Activated CD8-positive, alpha-beta T cell treated with anti-CD3 and anti-CD28 coated beads for 36 hours (primary cell): ENCODE data around the gene R3HDM2. TPM values are rescaled to one million over a fixed set of nuclear protein-coding genes. Genes with fewer than 3 reads are reported as not detected.

Experiments
- ATAC-seq: fragments of 200-7000 bp; cut with Tn5 transposase; one replicate; pipeline ENCODE4 v1.10.0; 2021; ENCODE audit warnings: mild to moderate bottlenecking, moderate library complexity
- CTCF ChIA-PET: fragments of 350-600 bp; sonication (Branson Sonifier 250); formaldehyde crosslinking; loops from one replicate; lab custom pipeline; 2021; ENCODE audit warnings: antibody characterized with exemption; lab: Charles Lee
- POLR2A ChIA-PET: fragments of 350-600 bp; sonication (Branson Sonifier 250); formaldehyde crosslinking; loops from one replicate; lab custom pipeline; 2021; ENCODE audit warnings: antibody characterized with exemption; lab: Charles Lee
- DNase-seq: peaks from one replicate; pipeline ENCODE4 v3.0.0-alpha.2; 2020
- H3K27ac Mint-ChIP-seq: one replicate; pipeline ENCODE4 v1.8.0; 2021; ENCODE audit warnings: mild to moderate bottlenecking, mixed read lengths
- H3K27me3 Mint-ChIP-seq: one replicate; pipeline ENCODE4 v1.8.0; 2021; ENCODE audit warnings: mixed read lengths
- H3K36me3 Mint-ChIP-seq: one replicate; pipeline ENCODE4 v1.8.0; 2021; ENCODE audit warnings: low read depth, mixed read lengths
- H3K4me1 Mint-ChIP-seq: one replicate; pipeline ENCODE4 v1.8.0; 2021; ENCODE audit warnings: low read depth, mixed read lengths
- H3K4me3 Mint-ChIP-seq: one replicate; pipeline ENCODE4 v1.8.0; 2021; ENCODE audit warnings: mild to moderate bottlenecking, moderate library complexity, mixed read lengths
- H3K9me3 Mint-ChIP-seq: one replicate; pipeline ENCODE4 v1.8.0; 2021; ENCODE audit warnings: mixed read lengths
- CTCF ChIP-seq: fragments of 200-600 bp; IDR thresholded peaks from one replicate; pipeline ENCODE4 v1.8.0; 2022; ENCODE audit warnings: antibody characterized with exemption, mild to moderate bottlenecking
- intact Hi-C: fragments of 100-400 bp; cut with micrococcal nuclease; formaldehyde crosslinking; loops from one replicate; pipeline ENCODE4 v1.10.0; 2022
- total RNA-seq, 2 experiments: library from RNA; stranded (reverse); gene quantifications; one replicate each; pipeline ENCODE4 v1.2.3, GENCODE V29; 2021

R3HDM2 gene
- total RNA-seq, 2 experiments from 2014 or later: 33.2 to 44.0 TPM

- CTCF ChIA-PET: interaction anchor here (1.6 to 2.6 kb wide), 2 partner anchors 10 to 101 kb away, joined by 4 to 9 read pairs; no protein-coding TSS in a partner anchor
- intact Hi-C loops: no loop called here
Measured at GRCh38 chr12:57352166-57352565, 78.7 kb downstream of the R3HDM2 start.

GRCh38 chr12:57347284-57347683, 83.6 kb downstream of the R3HDM2 start:
- POLR2A ChIA-PET: no interaction called here
- no peak overlapping the region for H3K4me3 Mint-ChIP-seq
- peaks cover 34% of the 10 kb centered on the region for H3K4me1 Mint-ChIP-seq
- DNase-seq (no peak), ATAC-seq (no peak)
- intact Hi-C loops: no loop called here
- H3K27me3 Mint-ChIP-seq: no peaks in the 10 kb centered on the region
- H3K36me3 Mint-ChIP-seq: peaks cover 26% of the 10 kb centered on the region
- peaks cover 7% of the 10 kb centered on the region for H3K9me3 Mint-ChIP-seq
- no peak for TF ChIP-seq CTCF
- CTCF ChIA-PET: no interaction called here
- no peak overlapping the region for H3K27ac Mint-ChIP-seq

More at GRCh38 chr12:57352166-57352565, 78.7 kb downstream of the R3HDM2 start:
- H3K4me3 Mint-ChIP-seq: no peak overlapping the region
- H3K4me1 Mint-ChIP-seq: peaks cover 4% of the 10 kb centered on the region
- peaks cover 6% of the 10 kb centered on the region for H3K9me3 Mint-ChIP-seq
- peaks cover 18% of the 10 kb centered on the region for H3K36me3 Mint-ChIP-seq
- no peak for TF ChIP-seq CTCF
- DNase-seq (no peak), ATAC-seq (no peak)
- POLR2A ChIA-PET: no interaction called here
- H3K27me3 Mint-ChIP-seq: no peaks in the 10 kb centered on the region
- H3K27ac Mint-ChIP-seq: no peak overlapping the region

GRCh38 chr12:57343703-57344378, 87.0 kb downstream of the R3HDM2 start:
- ChIA-PET CTCF (no interaction called here), POLR2A (interaction anchor here (0.7 kb wide), 1 partner anchor 80 kb away, joined by 3 read pairs; no protein-coding TSS in a partner anchor)
- Mint-ChIP-seq H3K36me3 (peaks cover 24% of the 10 kb centered on the region), H3K9me3 (peaks cover 7% of the 10 kb centered on the region), H3K27me3 (no peaks in the 10 kb centered on the region), H3K27ac (peak overlapping the region; percentile 55), H3K4me3 (no peak overlapping the region), H3K4me1 (peaks cover 33% of the 10 kb centered on the region)
- DNase-seq (peak; percentile 68), ATAC-seq (peak; percentile 85)
- no peak for TF ChIP-seq CTCF
- intact Hi-C loops: no loop called here

- no peak for TF ChIP-seq CTCF
- CTCF ChIA-PET: interaction anchor here (0.8 to 2.4 kb wide), 10 partner anchors 10 to 128 kb away, joined by 3 to 7 read pairs (median 4); partner anchors contain the start of gene INHBE
- ATAC-seq (peak; percentile 43), DNase-seq (peak; percentile 11)
- no peaks in the 10 kb centered on the region for H3K27me3 Mint-ChIP-seq
- H3K36me3 Mint-ChIP-seq: peaks cover 20% of the 10 kb centered on the region
- intact Hi-C loops: no loop called here
- H3K4me3 Mint-ChIP-seq: no peak overlapping the region
- peak overlapping the region; percentile 45 for H3K27ac Mint-ChIP-seq
- POLR2A ChIA-PET: interaction anchor here (1.2 kb wide), 1 partner anchor 351 kb away, joined by 4 read pairs; the partner anchor contains the start of gene OS9
- peaks cover 33% of the 10 kb centered on the region for H3K4me1 Mint-ChIP-seq
- peaks cover 2% of the 10 kb centered on the region for H3K9me3 Mint-ChIP-seq
Measured at GRCh38 chr12:57342207-57342691, 88.6 kb downstream of the R3HDM2 start.
